ENCODE data around the gene ZNF385D. TPM values are rescaled to one million over a fixed set of nuclear protein-coding genes. Genes with fewer than 3 reads are reported as not detected.

Gene ZNF385D
- total RNA-seq, 1 experiment from 2014 or later: not detected

DNA sequence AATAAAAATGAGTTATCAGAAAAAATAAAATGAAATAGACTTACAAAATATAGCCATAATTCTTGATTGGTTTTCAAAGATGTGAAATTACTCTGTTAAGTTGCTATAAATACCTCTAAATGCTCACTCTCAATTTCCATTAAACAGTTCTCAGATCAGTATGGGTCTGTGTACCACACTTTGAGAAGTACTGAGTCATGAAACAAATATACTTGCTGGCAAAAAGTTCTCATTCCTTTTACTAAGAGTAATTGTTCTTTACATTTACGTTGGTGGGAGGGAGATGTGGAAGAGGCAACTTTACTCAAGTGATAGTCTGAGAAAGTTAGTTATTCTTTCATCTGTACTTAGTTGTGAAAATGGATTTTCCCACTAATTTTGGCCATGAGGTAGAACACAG is 96.3 kb downstream of the ZNF385D start:
- Histone ChIP-seq H3K27me3 (replicated peaks; ENCODE audit: insufficient read depth, low read depth, low read length, poor library complexity) (no peaks in the 10 kb centered on the region), H3K27ac (ENCODE audit: low read depth, low read length, poor library complexity, severe bottlenecking) (no peak overlapping the region), H3K4me3 (ENCODE audit: low read depth, low read length, poor library complexity, severe bottlenecking) (no peak overlapping the region), H3K36me3 (ENCODE audit: insufficient read depth, low read length, poor library complexity, severe bottlenecking) (no peaks in the 10 kb centered on the region), H3K4me1 (ENCODE audit: insufficient read depth, low read length, poor library complexity, severe bottlenecking) (no peaks in the 10 kb centered on the region), H3K9me3 (ENCODE audit: low read depth, low read length, poor library complexity, severe bottlenecking) (peaks cover 4% of the 10 kb centered on the region)
- no TSS peak for BruUV-seq (replicated peaks)
- no peak for DNase-seq (ENCODE audit: low spot score)
- TF ChIP-seq, protein P1, sequence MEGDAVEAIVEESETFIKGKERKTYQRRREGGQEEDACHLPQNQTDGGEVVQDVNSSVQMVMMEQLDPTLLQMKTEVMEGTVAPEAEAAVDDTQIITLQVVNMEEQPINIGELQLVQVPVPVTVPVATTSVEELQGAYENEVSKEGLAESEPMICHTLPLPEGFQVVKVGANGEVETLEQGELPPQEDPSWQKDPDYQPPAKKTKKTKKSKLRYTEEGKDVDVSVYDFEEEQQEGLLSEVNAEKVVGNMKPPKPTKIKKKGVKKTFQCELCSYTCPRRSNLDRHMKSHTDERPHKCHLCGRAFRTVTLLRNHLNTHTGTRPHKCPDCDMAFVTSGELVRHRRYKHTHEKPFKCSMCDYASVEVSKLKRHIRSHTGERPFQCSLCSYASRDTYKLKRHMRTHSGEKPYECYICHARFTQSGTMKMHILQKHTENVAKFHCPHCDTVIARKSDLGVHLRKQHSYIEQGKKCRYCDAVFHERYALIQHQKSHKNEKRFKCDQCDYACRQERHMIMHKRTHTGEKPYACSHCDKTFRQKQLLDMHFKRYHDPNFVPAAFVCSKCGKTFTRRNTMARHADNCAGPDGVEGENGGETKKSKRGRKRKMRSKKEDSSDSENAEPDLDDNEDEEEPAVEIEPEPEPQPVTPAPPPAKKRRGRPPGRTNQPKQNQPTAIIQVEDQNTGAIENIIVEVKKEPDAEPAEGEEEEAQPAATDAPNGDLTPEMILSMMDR (conservative IDR thresholded peaks at IDR 0.05; ENCODE audit: low read depth, low read length): no peak
- no peak for TF ChIP-seq EZH2 (IDR thresholded peaks at IDR 0.05; ENCODE audit: borderline replicate concordance, low read depth, low read length, poor library complexity, severe bottlenecking)
- ChIA-PET POLR2A (ENCODE audit: low non-redundant PET) (no interaction called here), CTCF (no interaction called here)
- intact Hi-C loops (cut with micrococcal nuclease; ENCODE audit: unreplicated experiment): no loop called here

DNA sequence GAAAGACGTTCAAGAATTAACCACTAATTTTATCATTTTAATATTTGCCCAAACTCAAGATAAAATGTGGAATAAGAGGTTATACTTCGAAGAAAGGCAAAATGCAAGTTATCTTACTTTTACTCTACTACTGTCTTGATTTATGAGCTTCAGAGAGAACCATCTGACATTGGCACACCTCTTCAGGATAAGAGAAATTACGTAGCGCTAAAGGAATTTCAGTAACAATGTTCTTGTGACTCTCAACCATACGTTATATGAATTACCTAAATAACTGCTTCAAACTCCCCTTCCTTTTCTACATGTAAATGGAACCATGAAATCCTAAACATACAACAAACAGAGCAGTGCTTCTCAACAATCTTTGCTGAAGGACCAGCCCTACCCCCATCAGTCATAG is 96.8 kb downstream of the ZNF385D start:
- ChIA-PET CTCF (no interaction called here), POLR2A (ENCODE audit: low non-redundant PET) (no interaction called here)
- no peaks in the 10 kb centered on the region for H3K36me3 ChIP-seq (ENCODE audit: insufficient read depth, low read length, poor library complexity, severe bottlenecking)
- intact Hi-C loops (cut with micrococcal nuclease; ENCODE audit: unreplicated experiment): no loop called here
- peaks cover 4% of the 10 kb centered on the region for H3K9me3 ChIP-seq (ENCODE audit: low read depth, low read length, poor library complexity, severe bottlenecking)
- H3K27me3 ChIP-seq (replicated peaks; ENCODE audit: insufficient read depth, low read depth, low read length, poor library complexity): no peaks in the 10 kb centered on the region
- no peak for DNase-seq (ENCODE audit: low spot score)
- no peak overlapping the region for H3K27ac ChIP-seq (ENCODE audit: low read depth, low read length, poor library complexity, severe bottlenecking)
- H3K4me3 ChIP-seq (ENCODE audit: low read depth, low read length, poor library complexity, severe bottlenecking): no peak overlapping the region
- TF ChIP-seq, protein P1 (conservative IDR thresholded peaks at IDR 0.05; ENCODE audit: low read depth, low read length): no peak
- no peak for TF ChIP-seq EZH2 (IDR thresholded peaks at IDR 0.05; ENCODE audit: borderline replicate concordance, low read depth, low read length, poor library complexity, severe bottlenecking)
- BruUV-seq (replicated peaks): no TSS peak
- H3K4me1 ChIP-seq (ENCODE audit: insufficient read depth, low read length, poor library complexity, severe bottlenecking): no peaks in the 10 kb centered on the region

DNA sequence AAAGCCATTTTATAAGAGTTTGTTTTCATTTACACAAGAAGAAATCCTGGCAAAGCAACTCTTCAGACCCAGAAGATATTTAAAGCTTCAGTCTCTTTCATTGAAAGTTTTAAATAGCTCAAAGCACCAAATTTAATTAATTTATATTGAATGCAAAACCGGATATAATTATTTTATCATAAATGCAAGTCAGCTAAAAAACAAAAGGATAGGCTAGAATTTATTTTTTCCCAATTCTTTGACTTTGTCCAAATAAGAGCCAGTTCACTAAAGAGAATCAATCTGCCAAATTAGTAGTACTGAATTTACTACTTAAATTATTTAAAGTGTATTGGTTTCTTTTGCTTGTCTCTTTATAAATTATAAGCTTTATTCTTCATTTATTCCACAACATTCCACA is 101.5 kb downstream of the ZNF385D start:
- ChIA-PET CTCF (interaction anchor here (0.5 kb wide), 1 partner anchor 590 kb away, joined by 4 read pairs; no protein-coding TSS in a partner anchor), POLR2A (ENCODE audit: low non-redundant PET) (no interaction called here)

More for the DNA sequence above, 101.5 kb downstream of the ZNF385D start:
- intact Hi-C loops (cut with micrococcal nuclease; ENCODE audit: unreplicated experiment): no loop called here
- no TSS peak for BruUV-seq (replicated peaks)
- Histone ChIP-seq H3K9me3 (ENCODE audit: low read depth, low read length, poor library complexity, severe bottlenecking) (peaks cover 20% of the 10 kb centered on the region), H3K4me1 (ENCODE audit: insufficient read depth, low read length, poor library complexity, severe bottlenecking) (no peaks in the 10 kb centered on the region), H3K27ac (ENCODE audit: low read depth, low read length, poor library complexity, severe bottlenecking) (no peak overlapping the region), H3K36me3 (ENCODE audit: insufficient read depth, low read length, poor library complexity, severe bottlenecking) (no peaks in the 10 kb centered on the region), H3K27me3 (replicated peaks; ENCODE audit: insufficient read depth, low read depth, low read length, poor library complexity) (no peaks in the 10 kb centered on the region), H3K4me3 (ENCODE audit: low read depth, low read length, poor library complexity, severe bottlenecking) (no peak overlapping the region)
- no peak for DNase-seq (ENCODE audit: low spot score)
- no peak for TF ChIP-seq EZH2 (IDR thresholded peaks at IDR 0.05; ENCODE audit: borderline replicate concordance, low read depth, low read length, poor library complexity, severe bottlenecking)
- TF ChIP-seq, protein P1 (conservative IDR thresholded peaks at IDR 0.05; ENCODE audit: low read depth, low read length): no peak
